HG02973 (cell line): ENCODE measurements around the gene THAP6.

Source experiments
- ATAC-seq: cut with Tn5 transposase; IDR thresholded peaks from one replicate; pipeline ENCODE4 v1.9.1; 2021; ENCODE audit warnings: moderate library complexity; ENCODE audit not compliant: unreplicated experiment

THAP6 gene

DNA sequence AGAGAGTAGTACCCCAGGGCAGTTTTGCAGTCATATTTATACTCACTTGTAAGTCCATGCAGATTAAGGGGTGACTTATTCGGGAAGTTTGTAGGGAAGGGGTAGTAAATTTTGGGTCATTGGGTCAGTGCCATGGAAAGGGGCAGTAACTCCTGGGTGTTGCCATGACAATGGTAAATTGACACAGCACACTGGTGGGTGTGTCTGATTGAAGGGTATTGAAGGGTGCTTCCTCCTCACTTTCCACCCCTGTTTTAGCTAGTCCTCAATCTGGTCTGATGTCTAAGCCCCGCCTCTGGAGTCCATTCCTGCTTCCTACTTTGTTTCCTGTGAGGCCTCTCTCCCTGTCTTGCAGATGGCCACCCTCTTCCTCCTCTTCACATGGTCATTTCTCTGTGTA is 53.5 kb downstream of the THAP6 start:
- ATAC-seq: no peak
